GM18519 (cell line): ENCODE data around the gene SEMA3B.
"Not testable (repeated sequence)": the region's sequence is repeated elsewhere in the genome, so short reads cannot be mapped to it uniquely, and the experiment has no call there.

Experiments
- ATAC-seq: cut with Tn5 transposase; IDR thresholded peaks from one replicate; pipeline ENCODE4 v1.9.1; 2021; ENCODE audit warnings: mild to moderate bottlenecking, moderate library complexity; ENCODE audit not compliant: unreplicated experiment, low FRiP score

SEMA3B gene

GRCh38 chr3:50304601-50305000, 35.7 kb downstream of the SEMA3B start:
- no peak for ATAC-seq

GRCh38 chr3:50312041-50312440, 43.1 kb downstream of the SEMA3B start:
- not testable (repeated sequence) for ATAC-seq

- ATAC-seq: no peak
Observed at GRCh38 chr3:50314342-50314741, 45.4 kb downstream of the SEMA3B start.

GRCh38 chr3:50314816-50315215, 45.9 kb downstream of the SEMA3B start:
- ATAC-seq: no peak

- no peak for ATAC-seq
Observed at GRCh38 chr3:50316657-50317242, 47.8 kb downstream of the SEMA3B start.

GRCh38 chr3:50317300-50317699, 48.4 kb downstream of the SEMA3B start:
- ATAC-seq: no peak

GRCh38 chr3:50318163-50318562, 49.2 kb downstream of the SEMA3B start:
- ATAC-seq: no peak

GRCh38 chr3:50318615-50319014, 49.7 kb downstream of the SEMA3B start:
- no peak for ATAC-seq

GRCh38 chr3:50319181-50319893, 50.4 kb downstream of the SEMA3B start:
- ATAC-seq: no peak

- ATAC-seq: no peak
Observed at GRCh38 chr3:50319894-50320625, 51.1 kb downstream of the SEMA3B start.

- ATAC-seq: no peak
Observed at GRCh38 chr3:50320853-50321335, 51.9 kb downstream of the SEMA3B start.

- ATAC-seq: no peak
Observed at GRCh38 chr3:50321336-50322114, 52.6 kb downstream of the SEMA3B start.

- no peak for ATAC-seq
Observed at GRCh38 chr3:50322115-50322385, 53.1 kb downstream of the SEMA3B start.

- ATAC-seq: no peak
Observed at GRCh38 chr3:50322386-50323091, 53.6 kb downstream of the SEMA3B start, which contains the start of gene HYAL2. Gene HYAL2 (minus strand): TSS chr3:50322745. CDS start chr3:50320489, 2,256 bp downstream.

- no peak for ATAC-seq
Observed at GRCh38 chr3:50323092-50323600, 54.2 kb downstream of the SEMA3B start.

GRCh38 chr3:50323614-50324199, 54.8 kb downstream of the SEMA3B start:
- ATAC-seq: no peak

GRCh38 chr3:50324351-50325112, 55.6 kb downstream of the SEMA3B start:
- ATAC-seq: no peak

- no peak for ATAC-seq
Observed at GRCh38 chr3:50325113-50325480, 56.1 kb downstream of the SEMA3B start.
